ENCODE results near the gene YJEFN3. TPM values are rescaled to one million over a fixed set of nuclear protein-coding genes. Genes with fewer than 3 reads are reported as not detected.

Gene YJEFN3
- total and polyA plus RNA-seq, 2 of the 8 experiments (the other 6 are each of a cell fraction or from before 2014, with no cell fraction given) = 5.7 to 9.4 TPM

DNA sequence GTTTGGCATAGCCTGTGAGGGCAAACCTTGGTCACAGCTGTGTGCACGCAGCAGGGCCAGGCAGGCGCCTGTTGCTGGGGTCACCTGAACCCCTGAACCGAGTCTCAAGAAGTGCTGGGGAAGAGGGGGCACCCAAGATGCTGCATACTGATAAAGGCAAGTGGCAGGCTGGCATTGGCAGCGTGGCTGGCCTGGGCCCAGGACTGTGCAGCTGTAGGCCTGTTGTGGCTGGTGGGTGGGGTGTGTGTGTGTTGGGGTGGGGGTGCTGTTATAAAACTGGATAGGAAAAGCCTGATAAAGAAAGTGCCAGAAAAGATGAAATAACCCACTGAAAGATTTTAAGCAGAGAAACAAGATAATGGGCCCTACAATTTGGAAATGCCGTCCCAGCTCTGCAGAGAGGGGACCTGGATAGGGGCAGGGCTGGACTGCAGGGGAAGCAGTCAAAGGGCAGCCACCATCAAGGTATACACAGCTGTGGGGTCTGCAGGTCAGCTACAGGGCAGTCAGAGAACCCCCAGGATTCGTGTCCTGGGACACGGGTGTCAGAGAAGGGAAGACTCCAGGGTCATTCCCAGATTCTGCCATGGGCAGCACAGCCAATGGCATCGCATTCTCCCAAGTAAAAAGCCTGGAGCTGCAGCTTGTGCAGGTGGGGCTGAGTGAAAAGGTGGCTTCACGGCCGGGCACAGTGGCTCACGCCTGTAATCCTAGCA lies 42.5 kb downstream of the YJEFN3 start (continued):
- TF ChIP-seq, protein P1, sequence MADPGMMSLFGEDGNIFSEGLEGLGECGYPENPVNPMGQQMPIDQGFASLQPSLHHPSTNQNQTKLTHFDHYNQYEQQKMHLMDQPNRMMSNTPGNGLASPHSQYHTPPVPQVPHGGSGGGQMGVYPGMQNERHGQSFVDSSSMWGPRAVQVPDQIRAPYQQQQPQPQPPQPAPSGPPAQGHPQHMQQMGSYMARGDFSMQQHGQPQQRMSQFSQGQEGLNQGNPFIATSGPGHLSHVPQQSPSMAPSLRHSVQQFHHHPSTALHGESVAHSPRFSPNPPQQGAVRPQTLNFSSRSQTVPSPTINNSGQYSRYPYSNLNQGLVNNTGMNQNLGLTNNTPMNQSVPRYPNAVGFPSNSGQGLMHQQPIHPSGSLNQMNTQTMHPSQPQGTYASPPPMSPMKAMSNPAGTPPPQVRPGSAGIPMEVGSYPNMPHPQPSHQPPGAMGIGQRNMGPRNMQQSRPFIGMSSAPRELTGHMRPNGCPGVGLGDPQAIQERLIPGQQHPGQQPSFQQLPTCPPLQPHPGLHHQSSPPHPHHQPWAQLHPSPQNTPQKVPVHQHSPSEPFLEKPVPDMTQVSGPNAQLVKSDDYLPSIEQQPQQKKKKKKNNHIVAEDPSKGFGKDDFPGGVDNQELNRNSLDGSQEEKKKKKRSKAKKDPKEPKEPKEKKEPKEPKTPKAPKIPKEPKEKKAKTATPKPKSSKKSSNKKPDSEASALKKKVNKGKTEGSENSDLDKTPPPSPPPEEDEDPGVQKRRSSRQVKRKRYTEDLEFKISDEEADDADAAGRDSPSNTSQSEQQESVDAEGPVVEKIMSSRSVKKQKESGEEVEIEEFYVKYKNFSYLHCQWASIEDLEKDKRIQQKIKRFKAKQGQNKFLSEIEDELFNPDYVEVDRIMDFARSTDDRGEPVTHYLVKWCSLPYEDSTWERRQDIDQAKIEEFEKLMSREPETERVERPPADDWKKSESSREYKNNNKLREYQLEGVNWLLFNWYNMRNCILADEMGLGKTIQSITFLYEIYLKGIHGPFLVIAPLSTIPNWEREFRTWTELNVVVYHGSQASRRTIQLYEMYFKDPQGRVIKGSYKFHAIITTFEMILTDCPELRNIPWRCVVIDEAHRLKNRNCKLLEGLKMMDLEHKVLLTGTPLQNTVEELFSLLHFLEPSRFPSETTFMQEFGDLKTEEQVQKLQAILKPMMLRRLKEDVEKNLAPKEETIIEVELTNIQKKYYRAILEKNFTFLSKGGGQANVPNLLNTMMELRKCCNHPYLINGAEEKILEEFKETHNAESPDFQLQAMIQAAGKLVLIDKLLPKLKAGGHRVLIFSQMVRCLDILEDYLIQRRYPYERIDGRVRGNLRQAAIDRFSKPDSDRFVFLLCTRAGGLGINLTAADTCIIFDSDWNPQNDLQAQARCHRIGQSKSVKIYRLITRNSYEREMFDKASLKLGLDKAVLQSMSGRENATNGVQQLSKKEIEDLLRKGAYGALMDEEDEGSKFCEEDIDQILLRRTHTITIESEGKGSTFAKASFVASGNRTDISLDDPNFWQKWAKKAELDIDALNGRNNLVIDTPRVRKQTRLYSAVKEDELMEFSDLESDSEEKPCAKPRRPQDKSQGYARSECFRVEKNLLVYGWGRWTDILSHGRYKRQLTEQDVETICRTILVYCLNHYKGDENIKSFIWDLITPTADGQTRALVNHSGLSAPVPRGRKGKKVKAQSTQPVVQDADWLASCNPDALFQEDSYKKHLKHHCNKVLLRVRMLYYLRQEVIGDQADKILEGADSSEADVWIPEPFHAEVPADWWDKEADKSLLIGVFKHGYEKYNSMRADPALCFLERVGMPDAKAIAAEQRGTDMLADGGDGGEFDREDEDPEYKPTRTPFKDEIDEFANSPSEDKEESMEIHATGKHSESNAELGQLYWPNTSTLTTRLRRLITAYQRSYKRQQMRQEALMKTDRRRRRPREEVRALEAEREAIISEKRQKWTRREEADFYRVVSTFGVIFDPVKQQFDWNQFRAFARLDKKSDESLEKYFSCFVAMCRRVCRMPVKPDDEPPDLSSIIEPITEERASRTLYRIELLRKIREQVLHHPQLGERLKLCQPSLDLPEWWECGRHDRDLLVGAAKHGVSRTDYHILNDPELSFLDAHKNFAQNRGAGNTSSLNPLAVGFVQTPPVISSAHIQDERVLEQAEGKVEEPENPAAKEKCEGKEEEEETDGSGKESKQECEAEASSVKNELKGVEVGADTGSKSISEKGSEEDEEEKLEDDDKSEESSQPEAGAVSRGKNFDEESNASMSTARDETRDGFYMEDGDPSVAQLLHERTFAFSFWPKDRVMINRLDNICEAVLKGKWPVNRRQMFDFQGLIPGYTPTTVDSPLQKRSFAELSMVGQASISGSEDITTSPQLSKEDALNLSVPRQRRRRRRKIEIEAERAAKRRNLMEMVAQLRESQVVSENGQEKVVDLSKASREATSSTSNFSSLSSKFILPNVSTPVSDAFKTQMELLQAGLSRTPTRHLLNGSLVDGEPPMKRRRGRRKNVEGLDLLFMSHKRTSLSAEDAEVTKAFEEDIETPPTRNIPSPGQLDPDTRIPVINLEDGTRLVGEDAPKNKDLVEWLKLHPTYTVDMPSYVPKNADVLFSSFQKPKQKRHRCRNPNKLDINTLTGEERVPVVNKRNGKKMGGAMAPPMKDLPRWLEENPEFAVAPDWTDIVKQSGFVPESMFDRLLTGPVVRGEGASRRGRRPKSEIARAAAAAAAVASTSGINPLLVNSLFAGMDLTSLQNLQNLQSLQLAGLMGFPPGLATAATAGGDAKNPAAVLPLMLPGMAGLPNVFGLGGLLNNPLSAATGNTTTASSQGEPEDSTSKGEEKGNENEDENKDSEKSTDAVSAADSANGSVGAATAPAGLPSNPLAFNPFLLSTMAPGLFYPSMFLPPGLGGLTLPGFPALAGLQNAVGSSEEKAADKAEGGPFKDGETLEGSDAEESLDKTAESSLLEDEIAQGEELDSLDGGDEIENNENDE (IDR thresholded peaks at IDR 0.05; ENCODE audit: insufficient replicate concordance, low read length) = no peak
- TF ChIP-seq KDM1A (IDR thresholded peaks at IDR 0.05; ENCODE audit: borderline replicate concordance, low read length) (no peak), EP300 (IDR thresholded peaks at IDR 0.05; ENCODE audit: borderline replicate concordance in 1 of 2, low read depth in 2 of 2, low read length in 2 of 2) (no peak), CBX8 (IDR thresholded peaks at IDR 0.05; ENCODE audit: borderline replicate concordance, low read depth, low read length) (no peak), GTF2F1 (IDR thresholded peaks at IDR 0.05; ENCODE audit: borderline replicate concordance, low read depth, low read length) (no peak), SP2 (IDR thresholded peaks at IDR 0.05; ENCODE audit: low read length) (no peak), RFX5 (IDR thresholded peaks at IDR 0.05; ENCODE audit: borderline replicate concordance, low read depth, low read length) (no peak), BRCA1 (IDR thresholded peaks at IDR 0.05; ENCODE audit: low read depth, low read length) (no peak)
- TF ChIP-seq, protein P2, sequence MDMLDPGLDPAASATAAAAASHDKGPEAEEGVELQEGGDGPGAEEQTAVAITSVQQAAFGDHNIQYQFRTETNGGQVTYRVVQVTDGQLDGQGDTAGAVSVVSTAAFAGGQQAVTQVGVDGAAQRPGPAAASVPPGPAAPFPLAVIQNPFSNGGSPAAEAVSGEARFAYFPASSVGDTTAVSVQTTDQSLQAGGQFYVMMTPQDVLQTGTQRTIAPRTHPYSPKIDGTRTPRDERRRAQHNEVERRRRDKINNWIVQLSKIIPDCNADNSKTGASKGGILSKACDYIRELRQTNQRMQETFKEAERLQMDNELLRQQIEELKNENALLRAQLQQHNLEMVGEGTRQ (IDR thresholded peaks at IDR 0.05; ENCODE audit: low read length) = no peak

Data from H1 (cell line).